B cell (primary cell): Measurements from ENCODE around the gene CCDC8. TPM values are rescaled to one million over a fixed set of nuclear protein-coding genes. Genes with fewer than 3 reads are reported as not detected.

ENCODE experiments used
- ATAC-seq: fragments of 200-7000 bp; cut with Tn5 transposase; one replicate; pipeline ENCODE4 v1.10.0; 2021; ENCODE audit warnings: low read depth, mild to moderate bottlenecking, moderate number of reproducible peaks, moderate library complexity
- CTCF ChIA-PET: fragments of 350-600 bp; sonication (Branson Sonifier 250); formaldehyde crosslinking; loops from one replicate; lab custom pipeline; 2021; ENCODE audit warnings: antibody characterized with exemption, inconsistent platforms; lab: Charles Lee
- POLR2A ChIA-PET: fragments of 350-600 bp; sonication (Branson Sonifier 250); formaldehyde crosslinking; loops from one replicate; lab custom pipeline; 2021; ENCODE audit warnings: antibody characterized with exemption; lab: Charles Lee
- DNase-seq: peaks from one replicate; pipeline ENCODE4 v3.0.0; 2013
- H2AFZ ChIP-seq: 2 replicates; pipeline ENCODE4 v1.6.1; 2012; ENCODE audit warnings: mild to moderate bottlenecking, low read depth, low read length; ENCODE audit not compliant: insufficient read depth, poor library complexity, severe bottlenecking
- H3K27ac ChIP-seq, 2 donors: 1 replicate in 1 of 2; 2 replicates in 1 of 2; pipeline ENCODE4 v1.5.1; 2012 to 2013; ENCODE audit warnings: low read length in 2 of 2, mild to moderate bottlenecking in 2 of 2, moderate library complexity in 1 of 2
- H3K27me3 ChIP-seq, 4 experiments: fragments of 200-600 bp in 1 of 4; sonication (generic) in 1 of 4; replicated peaks in 1 of 4; 1 replicate in 2 of 4; 2 replicates in 2 of 4; pipeline versions ENCODE4 v1.6.1 to v1.7.0; 2013 to 2016; ENCODE audit warnings: low read length in 3 of 4, mild to moderate bottlenecking in 2 of 4, mixed read lengths in 1 of 4, moderate library complexity in 1 of 4; ENCODE audit not compliant: insufficient read depth in 4 of 4, control insufficient read depth in 3 of 4; ENCODE audit errors: control extremely low read depth in 1 of 4
- H3K36me3 ChIP-seq, 2 experiments: replicated peaks in 1 of 2; 1 replicate in 1 of 2; 2 replicates in 1 of 2; pipeline versions ENCODE4 v1.6.1 to v1.7.1; 2013; ENCODE audit warnings: low read length in 1 of 2; ENCODE audit not compliant: insufficient read depth in 2 of 2, control insufficient read depth in 1 of 2; ENCODE audit errors: control extremely low read depth in 1 of 2, extremely low read depth in 1 of 2
- H3K4me1 ChIP-seq, 2 donors: fragments of 200-600 bp in 1 of 2; sonication (generic) in 1 of 2; 1 replicate in 1 of 2; 2 replicates in 1 of 2; pipeline versions ENCODE4 v1.5.1 to v1.6.1; 2013 to 2017; ENCODE audit warnings: low read length in 2 of 2; ENCODE audit not compliant: control insufficient read depth in 2 of 2, insufficient read depth in 2 of 2
- H3K4me2 ChIP-seq: replicated peaks from 2 replicates; pipeline ENCODE3; 2012; ENCODE audit warnings: mild to moderate bottlenecking, low read depth, low read length; ENCODE audit not compliant: poor library complexity, severe bottlenecking
- H3K4me3 ChIP-seq, 5 experiments: fragments of 200-600 bp in 1 of 5; sonication (generic) in 1 of 5; 1 replicate in 3 of 5; 2 replicates in 2 of 5; pipeline versions ENCODE4 v1.5.1 to v1.7.0; 2011 to 2016; ENCODE audit warnings: low read length in 4 of 5, mild to moderate bottlenecking in 4 of 5, low read depth in 2 of 5, control low read depth in 1 of 5, moderate library complexity in 1 of 5; ENCODE audit not compliant: insufficient read depth in 1 of 5; ENCODE audit errors: control extremely low read depth in 1 of 5, extremely low read depth in 1 of 5
- H3K79me2 ChIP-seq: fragments of 200-600 bp; sonication (generic); one replicate; pipeline ENCODE4 v1.6.0; 2016; ENCODE audit warnings: low read length; ENCODE audit not compliant: control insufficient read depth, insufficient read depth
- H3K9ac ChIP-seq: fragments of 200-600 bp; sonication (generic); 2 replicates; pipeline ENCODE4 v1.6.1; 2017; ENCODE audit warnings: mild to moderate bottlenecking, low read length, moderate library complexity
- H3K9me3 ChIP-seq, 3 donors: one replicate each; pipeline versions ENCODE4 v1.6.1 to v1.7.1; 2013; ENCODE audit warnings: low read length in 2 of 3; ENCODE audit not compliant: control insufficient read depth in 2 of 3, insufficient read depth in 1 of 3; ENCODE audit errors: control extremely low read depth in 1 of 3
- H4K20me1 ChIP-seq: 2 replicates; pipeline ENCODE4 v1.6.0; 2012; ENCODE audit warnings: mild to moderate bottlenecking, low read length; ENCODE audit not compliant: insufficient read depth, control insufficient read depth, poor library complexity, severe bottlenecking
- H3K27ac Mint-ChIP-seq: one replicate; pipeline ENCODE4 v1.8.0; 2021; ENCODE audit warnings: mixed read lengths
- H3K27me3 Mint-ChIP-seq: one replicate; pipeline ENCODE4 v1.8.0; 2021; ENCODE audit warnings: mixed read lengths
- H3K4me1 Mint-ChIP-seq: one replicate; pipeline ENCODE4 v1.8.0; 2021; ENCODE audit warnings: mixed read lengths
- H3K4me3 Mint-ChIP-seq: one replicate; pipeline ENCODE4 v1.8.0; 2021; ENCODE audit warnings: mixed read lengths
- H3K9me3 Mint-ChIP-seq: one replicate; pipeline ENCODE4 v1.8.0; 2022; ENCODE audit warnings: mixed read lengths; ENCODE audit not compliant: insufficient read depth
- CTCF ChIP-seq: fragments of 200-600 bp; IDR thresholded peaks from one replicate; pipeline ENCODE4 v1.8.0; 2022; ENCODE audit warnings: antibody characterized with exemption, mild to moderate bottlenecking
- EZH2 ChIP-seq: IDR thresholded peaks from 2 replicates; pipeline ENCODE4 v1.6.1; 2012; ENCODE audit warnings: borderline replicate concordance, low read depth, mild to moderate bottlenecking, moderate library complexity, low read length; ENCODE audit not compliant: insufficient read depth, poor library complexity, severe bottlenecking
- WGBS: methylation state at CpG from one replicate; pipeline ENCODE4 v1.1.5; 2013; ENCODE audit warnings: missing lambda C conversion rate; ENCODE audit not compliant: insufficient coverage; 5-methylcytosine and 5-hydroxymethylcytosine counted together
- intact Hi-C: fragments of 100-400 bp; cut with micrococcal nuclease; formaldehyde crosslinking; loops from one replicate; pipeline ENCODE4 v1.10.0; 2022
- polyA plus RNA-seq: library from polyadenylated mRNA; depleted of rRNA; stranded (reverse); fragments of >200 nt; gene quantifications from 2 replicates; pipeline ENCODE4 v1.2.3, GENCODE V29; 2012
- total RNA-seq, 2 donors: library from RNA; stranded (reverse); fragments of 120-200 nt in 1 of 2; gene quantifications; 1 replicate in 1 of 2; 2 replicates in 1 of 2; pipeline versions ENCODE4 v1.2.3 to v1.2.4, GENCODE V29; 2013 to 2022

Gene CCDC8
- total and polyA plus RNA-seq, 2 donors (not counting 1 experiment from before 2014, with no cell fraction given), result not detected

- TF ChIP-seq EZH2 (no peak), CTCF (no peak)
- intact Hi-C loops, result no loop called here
- WGBS, result 88% methylated on average over 1 of the region's 2 CpGs
- H3K27me3 Mint-ChIP-seq, result no peaks in the 10 kb centered on the region
- H3K9me3 ChIP-seq, result no peaks in the 10 kb centered on the region
- no peak overlapping the region for H3K4me3 Mint-ChIP-seq
- no peak for DNase-seq
- H3K27me3 ChIP-seq, result no peaks in the 10 kb centered on the region
- H3K27ac Mint-ChIP-seq, result no peak overlapping the region
- ATAC-seq, result no peak
- H3K9ac ChIP-seq, result no peak overlapping the region
- peaks cover 0 to 74% of the 10 kb centered on the region in 2 experiments for H3K36me3 ChIP-seq
- H3K4me3 ChIP-seq, result no peak overlapping the region
- peaks cover 3% of the 10 kb centered on the region for H4K20me1 ChIP-seq
- no peaks in the 10 kb centered on the region for H3K4me1 ChIP-seq
- no peaks in the 10 kb centered on the region for H3K9me3 Mint-ChIP-seq
- peaks cover 14% of the 10 kb centered on the region for H3K79me2 ChIP-seq
- no peak overlapping the region for H3K4me2 ChIP-seq
- no peak overlapping the region for H2AFZ ChIP-seq
- POLR2A ChIA-PET, result no interaction called here
- H3K4me1 Mint-ChIP-seq, result peaks cover 5% of the 10 kb centered on the region
- CTCF ChIA-PET, result interaction anchor here (1.0 kb wide), 2 partner anchors 10 to 20 kb away, joined by 3 read pairs; no protein-coding TSS in a partner anchor
- no peak overlapping the region for H3K27ac ChIP-seq
Observed at GRCh38 chr19:46381346-46381745, 32.0 kb downstream of the CCDC8 start.

GRCh38 chr19:46380690-46381089 lies 32.7 kb downstream of the CCDC8 start:
- intact Hi-C loops, result no loop called here
- no peaks in the 10 kb centered on the region for H3K27me3 ChIP-seq
- H3K27ac Mint-ChIP-seq, result no peak overlapping the region
- no peak for DNase-seq
- WGBS, result no CpG with 5 or more reads among the region's 2 CpGs
- peaks cover 14% of the 10 kb centered on the region for H3K79me2 ChIP-seq
- H3K9me3 Mint-ChIP-seq, result no peaks in the 10 kb centered on the region
- H3K4me1 Mint-ChIP-seq, result peaks cover 5% of the 10 kb centered on the region
- no peak overlapping the region for H3K27ac ChIP-seq
- H2AFZ ChIP-seq, result no peak overlapping the region
- TF ChIP-seq EZH2 (no peak), CTCF (no peak)
- ATAC-seq, result no peak
- no peaks in the 10 kb centered on the region for H3K27me3 Mint-ChIP-seq
- ChIA-PET POLR2A (no interaction called here), CTCF (interaction anchor here (1.0 kb wide), 1 partner anchor 21 kb away, joined by 3 read pairs; no protein-coding TSS in a partner anchor)
- no peak overlapping the region for H3K4me2 ChIP-seq
- no peak overlapping the region for H3K4me3 Mint-ChIP-seq
- no peaks in the 10 kb centered on the region for H3K4me1 ChIP-seq
- H4K20me1 ChIP-seq, result peaks cover 3% of the 10 kb centered on the region
- peaks cover 0 to 70% of the 10 kb centered on the region in 2 experiments for H3K36me3 ChIP-seq
- no peak overlapping the region for H3K4me3 ChIP-seq
- no peaks in the 10 kb centered on the region for H3K9me3 ChIP-seq
- H3K9ac ChIP-seq, result no peak overlapping the region
